HepG2 (cell line): ENCODE data around the gene HDAC10. TPM values are rescaled to one million over a fixed set of nuclear protein-coding genes. Genes with fewer than 3 reads are reported as not detected.

Source experiments
- ATAC-seq: fragments of 200-7000 bp; cut with Tn5 transposase; 3 replicates; pipeline ENCODE4 v1.9.1; 2020; ENCODE audit warnings: mild to moderate bottlenecking, moderate library complexity
- BruUV-seq: library from RNA; stranded (reverse); fragments of 400-500 nt; replicated peaks from 2 replicates; lab custom pipeline; 2021; lab: Mats Ljungman, UMichigan
- CTCF ChIA-PET: fragments of 300-600 bp; formaldehyde crosslinking; extraction: SDS; loops from one replicate; lab custom pipeline; 2021; ENCODE audit warnings: low total read pairs, inconsistent platforms, low intra/inter-chr PET ratio; lab: Yijun Ruan, JAX
- POLR2A ChIA-PET: fragments of 350-600 bp; sonication (Branson Sonifier 250); formaldehyde crosslinking; loops from one replicate; lab custom pipeline; 2020; ENCODE audit warnings: antibody characterized with exemption, inconsistent platforms; lab: Yijun Ruan, JAX
- DNase-seq: peaks from one replicate; pipeline ENCODE4 v3.0.0-alpha.2; 2015; ENCODE audit warnings: low spot score
- FAIRE-seq: peaks from 3 replicates; lab custom pipeline; 2011; peaks lifted over from hg19 to GRCh38; lab: Jason Lieb, UNC
- H2AFZ ChIP-seq: one replicate; pipeline ENCODE4 v1.6.1; 2011; ENCODE audit warnings: low read length, inconsistent platforms
- H3K27ac ChIP-seq: fragments of 300-600 bp; 3 replicates; pipeline ENCODE4 v1.8.0; 2011; ENCODE audit warnings: mixed run types, mild to moderate bottlenecking, mixed read lengths, low read length, inconsistent platforms; ENCODE audit not compliant: insufficient read depth; ENCODE audit errors: extremely low read length
- H3K27me3 ChIP-seq, 2 experiments: fragments of 200-600 bp in 1 of 2; 2 replicates in 1 of 2; 3 replicates in 1 of 2; pipeline versions ENCODE4 v1.6.0 to v1.8.0; 2011; ENCODE audit warnings: low read length in 2 of 2, mild to moderate bottlenecking in 2 of 2, moderate library complexity in 2 of 2, inconsistent platforms in 1 of 2; ENCODE audit not compliant: insufficient read depth in 2 of 2, control insufficient read depth in 1 of 2
- H3K36me3 ChIP-seq, 2 experiments: fragments of 200-600 bp in 1 of 2; replicated peaks in 1 of 2; 2 replicates in 1 of 2; 3 replicates in 1 of 2; pipeline versions ENCODE4 v1.5.1 to v1.8.0; 2011; ENCODE audit warnings: low read length in 2 of 2, inconsistent platforms in 1 of 2; ENCODE audit not compliant: insufficient read depth in 2 of 2, control insufficient read depth in 1 of 2
- H3K4me1 ChIP-seq: 2 replicates; pipeline ENCODE4 v1.5.1; 2012; ENCODE audit warnings: low read length, inconsistent platforms; ENCODE audit not compliant: insufficient read depth
- H3K4me2 ChIP-seq: 2 replicates; pipeline ENCODE4 v1.6.0; 2011; ENCODE audit warnings: low read depth, low read length, inconsistent platforms
- H3K4me3 ChIP-seq, 3 experiments: fragments of 200-600 bp in 1 of 3; sonication (generic), shearing (Covaris generic) in 1 of 3; replicated peaks in 1 of 3; 2 replicates each; pipeline ENCODE4 v1.5.1; 2011 to 2016; ENCODE audit warnings: low read length in 3 of 3, inconsistent platforms in 2 of 3, low read depth in 2 of 3, mild to moderate bottlenecking in 2 of 3, control low read depth in 1 of 3, mixed read lengths in 1 of 3; ENCODE audit not compliant: insufficient read depth in 1 of 3
- H3K79me2 ChIP-seq: one replicate; pipeline ENCODE4 v1.6.1; 2011; ENCODE audit warnings: low read length, inconsistent platforms; ENCODE audit not compliant: insufficient read depth
- H3K9ac ChIP-seq: 2 replicates; pipeline ENCODE4 v1.6.0; 2011; ENCODE audit warnings: mild to moderate bottlenecking, low read depth, low read length, inconsistent platforms; ENCODE audit not compliant: insufficient read depth
- H3K9me3 ChIP-seq: 2 replicates; pipeline ENCODE4 v1.5.1; 2012; ENCODE audit warnings: mild to moderate bottlenecking, low read length
- H4K20me1 ChIP-seq: 2 replicates; pipeline ENCODE4 v1.6.0; 2011; ENCODE audit warnings: inconsistent platforms, mild to moderate bottlenecking, low read length, moderate library complexity; ENCODE audit not compliant: insufficient read depth
- AGO2 ChIP-seq: fragments of 200-400 bp; formaldehyde crosslinking; optimal IDR thresholded peaks from 2 replicates; pipeline ENCODE3; 2017; ENCODE audit warnings: mild to moderate bottlenecking, low read depth, low read length, moderate library complexity
- HNRNPK ChIP-seq: fragments of 200-400 bp; formaldehyde crosslinking; IDR thresholded peaks from 2 replicates; pipeline ENCODE4 v1.6.1; 2018; ENCODE audit warnings: low read length, low read depth, moderate library complexity, mild to moderate bottlenecking; ENCODE audit not compliant: poor library complexity, severe bottlenecking
- MED8 ChIP-seq: sonication (generic); formaldehyde crosslinking; IDR thresholded peaks from 2 replicates; pipeline ENCODE4 v1.8.1; 2023; ENCODE audit warnings: mild to moderate bottlenecking, missing genetic modification reagents; ENCODE audit not compliant: insufficient replicate concordance
- RBFOX2 ChIP-seq: fragments of 200-400 bp; formaldehyde crosslinking; IDR thresholded peaks from 2 replicates; pipeline ENCODE4 v1.6.1; 2017; ENCODE audit warnings: low read depth, mild to moderate bottlenecking, low read length
- ZNF17 ChIP-seq: sonication (generic); formaldehyde crosslinking; IDR thresholded peaks from 2 replicates; pipeline ENCODE4 v1.5.0; 2020; ENCODE audit warnings: mild to moderate bottlenecking, missing genetic modification reagents
- ZNF282 ChIP-seq: fragments of 450-650 bp; IDR thresholded peaks from 2 replicates; pipeline ENCODE4 v1.6.1; 2018; ENCODE audit not compliant: partially characterized antibody
- ZNF468 ChIP-seq: sonication (generic); formaldehyde crosslinking; IDR thresholded peaks from 2 replicates; pipeline ENCODE4 v1.8.0; 2022; ENCODE audit warnings: mild to moderate bottlenecking, moderate library complexity, missing genetic modification reagents
- ZNF652 ChIP-seq: IDR thresholded peaks from 2 replicates; pipeline ENCODE4 v1.6.1; 2016; ENCODE audit warnings: low read depth, borderline replicate concordance
- WGBS: methylation state at CpG from one replicate; pipeline ENCODE4 v1.1.6; 2017; ENCODE audit warnings: low lambda C conversion rate; 5-methylcytosine and 5-hydroxymethylcytosine counted together
- in situ Hi-C: cut with HindIII; loops from 2 replicates; pipeline ENCODE4 v1.10.0; 2017; ENCODE audit warnings: low pct_unique_long_range_greater_than_20kb; ENCODE audit not compliant: extremely low pct_ligation_motif_present
- intact Hi-C: fragments of 100-400 bp; cut with micrococcal nuclease; formaldehyde crosslinking; loops from one replicate; pipeline ENCODE4 v1.10.0; 2022; ENCODE audit not compliant: unreplicated experiment
- polyA plus RNA-seq, 8 experiments: library from polyadenylated mRNA; depleted of rRNA in 3 of 8; stranded (reverse) in 7 of 8; unstranded in 1 of 8; fragments of >200 nt; fragmentation: Illumina TruSeq in 4 of 8; extraction: Trizol in 4 of 8; gene quantifications; 2 replicates each; pipeline versions ENCODE4 v1.2.1 to v1.2.3, GENCODE V29; 2011 to 2016; ENCODE audit warnings: low read depth in 4 of 8, missing spikeins in 1 of 8, mixed read lengths in 1 of 8; ENCODE audit not compliant: insufficient read depth in 1 of 8
- total RNA-seq, 5 experiments: library from RNA; depleted of rRNA; stranded (reverse); fragments of >200 nt; fragmentation: Illumina TruSeq; extraction: Trizol; gene quantifications; 2 replicates each; pipeline ENCODE4 v1.2.3, GENCODE V29; 2016; ENCODE audit warnings: low read depth in 1 of 5
- TF ChIP-seq, protein P1 (sequence below): sonication (generic); formaldehyde crosslinking; IDR thresholded peaks from 2 replicates; pipeline ENCODE4 v1.4.0; 2020; ENCODE audit warnings: missing genetic modification reagents

The HDAC10 gene
- total and polyA plus RNA-seq, 2 of the 13 experiments (the other 11 are each of a cell fraction or from before 2014, with no cell fraction given), result 13.9 to 14.9 TPM

DNA sequence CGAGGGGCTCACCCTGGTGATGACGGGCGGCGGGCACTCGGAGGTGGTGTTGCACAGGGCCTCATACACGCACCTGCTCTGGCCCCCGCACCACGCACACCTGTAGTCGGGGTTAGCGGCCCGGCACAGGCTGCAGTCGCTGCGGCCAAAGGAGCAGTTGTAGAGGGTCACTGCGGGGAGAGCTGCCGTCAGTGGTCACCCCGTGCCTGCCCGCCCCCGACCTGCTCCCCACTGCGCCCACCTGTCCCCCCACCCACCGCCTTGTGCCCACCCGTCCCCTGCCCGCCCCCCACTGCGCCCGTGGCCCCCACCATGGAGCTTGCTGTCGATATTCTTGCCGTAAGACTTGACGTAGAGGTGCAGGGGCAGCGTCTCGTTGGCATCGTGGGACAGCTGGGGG, 32.8 kb upstream of the HDAC10 start:
- CTCF ChIA-PET, result no interaction called here
- no peaks in the 10 kb centered on the region for H3K79me2 ChIP-seq
- intact Hi-C loops, result no loop called here
- H3K4me2 ChIP-seq, result no peak overlapping the region
- DNase-seq, result no peak
- no peak overlapping the region for H3K4me3 ChIP-seq
- no TSS peak for BruUV-seq
- H3K27me3 ChIP-seq, result no peaks in the 10 kb centered on the region
- H2AFZ ChIP-seq, result no peak overlapping the region
- POLR2A ChIA-PET, result no interaction called here
- in situ Hi-C loops, result no loop called here
- FAIRE-seq, result no peak
- peaks cover 34 to 50% of the 10 kb centered on the region in 2 experiments; a peak in 4 of 5 replicates for H3K36me3 ChIP-seq
- H4K20me1 ChIP-seq, result peaks cover 4% of the 10 kb centered on the region; the same call in 1 of the 2 replicates
- no peak overlapping the region for H3K27ac ChIP-seq
- ATAC-seq, result no peak
- TF ChIP-seq HNRNPK (peak; percentile 4), ZNF17 (no peak), ZNF282 (no peak), ZNF652 (no peak), ZNF468 (CRISPR knock-in tag) (no peak), RBFOX2 (0 out of 2 replicates have a peak, but pooled peaks have one; percentile 12)
- WGBS, result 96% methylated on average over 15 of the region's 30 CpGs
- H3K9me3 ChIP-seq, result no peaks in the 10 kb centered on the region
- no peak overlapping the region for H3K9ac ChIP-seq
- H3K4me1 ChIP-seq, result no peaks in the 10 kb centered on the region

DNA sequence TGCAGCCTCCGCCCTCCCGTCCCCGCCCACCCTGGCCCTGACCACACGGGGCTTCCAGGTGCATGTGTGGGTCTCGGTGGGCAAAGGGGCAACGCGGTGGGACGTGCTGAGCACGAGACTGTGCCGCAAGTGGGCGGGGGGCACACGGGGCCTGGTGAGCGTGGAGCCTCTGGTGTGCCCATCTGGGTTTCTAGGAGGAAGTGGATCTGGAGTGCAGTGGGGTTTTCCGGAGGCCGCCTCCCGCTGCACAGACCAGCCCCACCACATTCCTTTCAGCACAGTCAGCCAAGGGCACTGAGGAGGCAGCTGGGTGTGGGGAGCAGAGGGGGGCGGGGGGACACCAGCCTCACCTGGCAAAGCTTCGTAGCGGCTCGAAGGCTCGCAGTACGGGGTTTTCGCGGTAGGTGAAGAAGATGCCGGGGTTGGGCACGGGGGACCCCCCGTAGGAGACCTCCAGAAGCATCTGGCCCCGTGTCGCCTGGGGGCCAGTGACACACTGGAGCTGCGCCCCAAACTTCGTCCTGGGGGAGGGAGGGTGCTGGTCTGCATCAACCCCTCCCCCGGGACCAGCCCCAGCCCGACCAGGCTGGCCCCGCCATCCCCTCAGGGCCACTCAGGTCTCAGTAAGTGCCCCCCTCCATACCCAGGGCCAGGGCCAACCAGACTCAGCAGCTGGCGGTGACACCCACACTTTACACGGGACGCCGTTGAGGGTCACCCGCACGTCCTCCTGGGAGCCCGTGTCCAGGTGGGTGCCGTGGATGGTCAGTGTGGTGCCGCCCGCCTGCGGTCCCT, 31.5 kb upstream of the HDAC10 start:
- no peaks in the 10 kb centered on the region for H3K79me2 ChIP-seq
- ChIA-PET POLR2A (no interaction called here), CTCF (no interaction called here)
- no peak for FAIRE-seq
- no peaks in the 10 kb centered on the region for H3K27me3 ChIP-seq
- intact Hi-C loops, result no loop called here
- TF ChIP-seq MED8 (CRISPR knock-in tag) (no peak), AGO2 (peak; percentile 30)
- TF ChIP-seq, protein P1, sequence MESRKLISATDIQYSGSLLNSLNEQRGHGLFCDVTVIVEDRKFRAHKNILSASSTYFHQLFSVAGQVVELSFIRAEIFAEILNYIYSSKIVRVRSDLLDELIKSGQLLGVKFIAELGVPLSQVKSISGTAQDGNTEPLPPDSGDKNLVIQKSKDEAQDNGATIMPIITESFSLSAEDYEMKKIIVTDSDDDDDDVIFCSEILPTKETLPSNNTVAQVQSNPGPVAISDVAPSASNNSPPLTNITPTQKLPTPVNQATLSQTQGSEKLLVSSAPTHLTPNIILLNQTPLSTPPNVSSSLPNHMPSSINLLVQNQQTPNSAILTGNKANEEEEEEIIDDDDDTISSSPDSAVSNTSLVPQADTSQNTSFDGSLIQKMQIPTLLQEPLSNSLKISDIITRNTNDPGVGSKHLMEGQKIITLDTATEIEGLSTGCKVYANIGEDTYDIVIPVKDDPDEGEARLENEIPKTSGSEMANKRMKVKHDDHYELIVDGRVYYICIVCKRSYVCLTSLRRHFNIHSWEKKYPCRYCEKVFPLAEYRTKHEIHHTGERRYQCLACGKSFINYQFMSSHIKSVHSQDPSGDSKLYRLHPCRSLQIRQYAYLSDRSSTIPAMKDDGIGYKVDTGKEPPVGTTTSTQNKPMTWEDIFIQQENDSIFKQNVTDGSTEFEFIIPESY (CRISPR knock-in tag), result peak; percentile 50; the same call in 1 of the 2 replicates
- H4K20me1 ChIP-seq, result no peaks in the 10 kb centered on the region
- no peak overlapping the region for H2AFZ ChIP-seq
- WGBS, result 98% methylated on average over 37 of the region's 45 CpGs
- no peaks in the 10 kb centered on the region for H3K4me1 ChIP-seq
- H3K36me3 ChIP-seq, result peaks cover 36 to 52% of the 10 kb centered on the region in 2 experiments; a peak in 4 of 5 replicates
- DNase-seq, result no peak
- no peaks in the 10 kb centered on the region for H3K9me3 ChIP-seq
- no peak for ATAC-seq
- H3K9ac ChIP-seq, result no peak overlapping the region
- in situ Hi-C loops, result no loop called here
- no TSS peak for BruUV-seq
- no peak overlapping the region for H3K27ac ChIP-seq
- H3K4me3 ChIP-seq, result no peak overlapping the region
- no peak overlapping the region for H3K4me2 ChIP-seq
